ENCODE results near the gene EI24.
A peak's percentile ranks its signal among the peaks of the same experiment; 100 is the strongest.

EI24 gene

GRCh38 chr11:125624756-125625213 lies 55.5 kb downstream of the EI24 start, which contains the start of gene CHEK1:
Gene CHEK1, plus strand, starts transcription at chr11:125625163. Its CDS starts 1,606 bp downstream, at chr11:125626769.
- Histone ChIP-seq H3K27ac (ENCODE audit: low read length) (peak within 1 kb of the TSS; percentile 86), H3K9me3 (ENCODE audit: insufficient read depth, low read length) (no peaks in the 10 kb centered on the region), H3K27me3 (ENCODE audit: low read depth, low read length) (no peaks in the 10 kb centered on the region), H3K4me3 (ENCODE audit: low read length) (peak within 1 kb of the TSS; percentile 93), H3K4me1 (ENCODE audit: low read length) (peaks cover 14% of the 10 kb centered on the region), H4K20me1 (ENCODE audit: insufficient read depth, low read length) (0 out of 2 replicates have a peak, but pooled peaks cover 6% of the 10 kb centered on the region), H3K79me2 (ENCODE audit: low read length) (peaks cover 46% of the 10 kb centered on the region), H3K4me2 (ENCODE audit: low read length) (peak within 1 kb of the TSS; percentile 87), H3K36me3 (replicated peaks; ENCODE audit: low read depth, low read length) (peaks cover 43% of the 10 kb centered on the region), H3K9ac (ENCODE audit: low read length) (peak within 1 kb of the TSS; percentile 93), H2AFZ (ENCODE audit: low read depth, low read length) (peak within 1 kb of the TSS; percentile 68)
- TF ChIP-seq EZH2phosphoT487 (IDR thresholded peaks at IDR 0.05; ENCODE audit: low read depth) (no peak), CTCF (IDR thresholded peaks at IDR 0.05; ENCODE audit: low read depth, low read length) (no peak)

- Histone ChIP-seq H3K4me3 (ENCODE audit: low read length) (peak overlapping the region; percentile 93), H3K36me3 (replicated peaks; ENCODE audit: low read depth, low read length) (peaks cover 42% of the 10 kb centered on the region), H4K20me1 (ENCODE audit: insufficient read depth, low read length) (0 out of 2 replicates have a peak, but pooled peaks cover 6% of the 10 kb centered on the region), H3K27me3 (ENCODE audit: low read depth, low read length) (no peaks in the 10 kb centered on the region), H3K4me1 (ENCODE audit: low read length) (peaks cover 14% of the 10 kb centered on the region), H3K9me3 (ENCODE audit: insufficient read depth, low read length) (no peaks in the 10 kb centered on the region), H3K79me2 (ENCODE audit: low read length) (peaks cover 50% of the 10 kb centered on the region), H2AFZ (ENCODE audit: low read depth, low read length) (peak overlapping the region; percentile 68), H3K9ac (ENCODE audit: low read length) (peak overlapping the region; percentile 93), H3K4me2 (ENCODE audit: low read length) (peak overlapping the region; percentile 87), H3K27ac (ENCODE audit: low read length) (peak overlapping the region; percentile 86)
- TF ChIP-seq CTCF (IDR thresholded peaks at IDR 0.05; ENCODE audit: low read depth, low read length) (no peak), EZH2phosphoT487 (IDR thresholded peaks at IDR 0.05; ENCODE audit: low read depth) (no peak)
Measured at GRCh38 chr11:125625225-125625629, 56.0 kb downstream of the EI24 start.

- peaks cover 54% of the 10 kb centered on the region for H3K79me2 ChIP-seq (ENCODE audit: low read length)
- peak overlapping the region; percentile 86 for H3K27ac ChIP-seq (ENCODE audit: low read length)
- H4K20me1 ChIP-seq (ENCODE audit: insufficient read depth, low read length): 0 out of 2 replicates have a peak, but pooled peaks cover 6% of the 10 kb centered on the region
- peaks cover 14% of the 10 kb centered on the region for H3K4me1 ChIP-seq (ENCODE audit: low read length)
- TF ChIP-seq EZH2phosphoT487 (IDR thresholded peaks at IDR 0.05; ENCODE audit: low read depth) (no peak), CTCF (IDR thresholded peaks at IDR 0.05; ENCODE audit: low read depth, low read length) (no peak)
- peak overlapping the region; percentile 68 for H2AFZ ChIP-seq (ENCODE audit: low read depth, low read length)
- H3K4me2 ChIP-seq (ENCODE audit: low read length): peak overlapping the region; percentile 87
- H3K36me3 ChIP-seq (replicated peaks; ENCODE audit: low read depth, low read length): peaks cover 38% of the 10 kb centered on the region
- H3K27me3 ChIP-seq (ENCODE audit: low read depth, low read length): no peaks in the 10 kb centered on the region
- H3K9me3 ChIP-seq (ENCODE audit: insufficient read depth, low read length): no peaks in the 10 kb centered on the region
- peak overlapping the region; percentile 93 for H3K4me3 ChIP-seq (ENCODE audit: low read length)
- peak overlapping the region; percentile 93 for H3K9ac ChIP-seq (ENCODE audit: low read length)
Measured at GRCh38 chr11:125625630-125626287, 56.5 kb downstream of the EI24 start.

- Histone ChIP-seq H3K27ac (ENCODE audit: low read length) (peak overlapping the region; percentile 86), H3K4me2 (ENCODE audit: low read length) (peak overlapping the region; percentile 87), H3K9ac (ENCODE audit: low read length) (peak overlapping the region; percentile 93), H3K36me3 (replicated peaks; ENCODE audit: low read depth, low read length) (peaks cover 36% of the 10 kb centered on the region), H3K4me1 (ENCODE audit: low read length) (peaks cover 14% of the 10 kb centered on the region), H2AFZ (ENCODE audit: low read depth, low read length) (0 out of 2 replicates have a peak overlapping the region, but pooled peaks have one; percentile 68), H3K4me3 (ENCODE audit: low read length) (peak overlapping the region; percentile 93), H3K79me2 (ENCODE audit: low read length) (peaks cover 58% of the 10 kb centered on the region), H3K27me3 (ENCODE audit: low read depth, low read length) (no peaks in the 10 kb centered on the region), H3K9me3 (ENCODE audit: insufficient read depth, low read length) (no peaks in the 10 kb centered on the region), H4K20me1 (ENCODE audit: insufficient read depth, low read length) (0 out of 2 replicates have a peak, but pooled peaks cover 6% of the 10 kb centered on the region)
- peak; percentile 44 for TF ChIP-seq CTCF (IDR thresholded peaks at IDR 0.05; ENCODE audit: low read depth, low read length)
- no peak for TF ChIP-seq EZH2phosphoT487 (IDR thresholded peaks at IDR 0.05; ENCODE audit: low read depth)
Measured at GRCh38 chr11:125626288-125626950, 57.1 kb downstream of the EI24 start.
